ENCODE measurements around the gene PSMB9.

Gene PSMB9

DNA sequence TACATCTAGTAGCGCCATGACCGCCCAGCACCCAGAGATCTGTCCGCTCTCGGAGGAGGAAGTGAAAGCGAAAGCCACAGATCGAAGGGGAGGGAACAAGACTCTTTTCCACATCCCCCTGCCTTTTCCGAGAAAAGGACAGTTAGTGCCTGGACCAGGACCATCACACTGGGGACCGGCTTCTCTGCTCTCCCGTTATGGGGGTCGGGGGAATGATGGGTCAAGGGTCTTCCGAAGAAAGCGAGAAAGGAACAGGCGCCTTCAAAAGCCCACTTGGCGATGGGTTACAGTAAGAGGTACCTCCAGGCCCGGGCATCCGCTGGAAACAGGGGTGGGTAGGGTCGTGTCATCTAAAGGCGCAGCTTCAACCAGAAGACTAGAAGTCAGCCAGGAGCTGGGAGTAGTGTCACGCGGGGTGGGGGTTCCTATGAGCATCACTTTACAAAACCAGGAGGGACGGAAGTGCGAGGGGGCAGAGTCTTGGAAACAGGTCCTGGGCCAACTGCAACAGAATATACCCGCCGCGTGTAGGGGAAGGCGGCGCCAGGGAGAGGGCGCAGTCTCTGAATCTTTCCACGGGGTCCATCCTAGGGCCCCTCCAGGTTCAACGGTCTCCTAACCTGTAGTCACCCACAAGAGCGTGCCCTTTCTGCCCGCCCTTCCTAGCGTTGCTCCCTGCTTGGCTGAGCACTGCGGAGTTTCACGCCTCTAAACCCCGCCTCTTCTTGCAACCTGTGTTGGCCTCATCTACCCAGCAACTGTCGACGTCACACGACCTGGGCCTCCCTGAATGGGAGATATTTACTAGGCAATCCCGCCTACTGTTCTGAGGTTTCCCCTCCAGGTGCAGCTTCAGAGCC, 9.8 kb upstream of the PSMB9 start, which contains the start of gene PSMB8:
TSS of gene PSMB8 (minus strand) at position 69 of the 860 bp plus-strand sequence. CDS start at position 18, 51 bp downstream.
- TF ChIP-seq, protein P1, sequence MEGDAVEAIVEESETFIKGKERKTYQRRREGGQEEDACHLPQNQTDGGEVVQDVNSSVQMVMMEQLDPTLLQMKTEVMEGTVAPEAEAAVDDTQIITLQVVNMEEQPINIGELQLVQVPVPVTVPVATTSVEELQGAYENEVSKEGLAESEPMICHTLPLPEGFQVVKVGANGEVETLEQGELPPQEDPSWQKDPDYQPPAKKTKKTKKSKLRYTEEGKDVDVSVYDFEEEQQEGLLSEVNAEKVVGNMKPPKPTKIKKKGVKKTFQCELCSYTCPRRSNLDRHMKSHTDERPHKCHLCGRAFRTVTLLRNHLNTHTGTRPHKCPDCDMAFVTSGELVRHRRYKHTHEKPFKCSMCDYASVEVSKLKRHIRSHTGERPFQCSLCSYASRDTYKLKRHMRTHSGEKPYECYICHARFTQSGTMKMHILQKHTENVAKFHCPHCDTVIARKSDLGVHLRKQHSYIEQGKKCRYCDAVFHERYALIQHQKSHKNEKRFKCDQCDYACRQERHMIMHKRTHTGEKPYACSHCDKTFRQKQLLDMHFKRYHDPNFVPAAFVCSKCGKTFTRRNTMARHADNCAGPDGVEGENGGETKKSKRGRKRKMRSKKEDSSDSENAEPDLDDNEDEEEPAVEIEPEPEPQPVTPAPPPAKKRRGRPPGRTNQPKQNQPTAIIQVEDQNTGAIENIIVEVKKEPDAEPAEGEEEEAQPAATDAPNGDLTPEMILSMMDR (IDR thresholded peaks at IDR 0.05; ENCODE audit: low read depth, low read length) = peak; percentile 31
- peak; percentile 93 to 94 for DNase-seq (ENCODE audit: low read depth in 2 of 2)
- peak within 1 kb of the TSS; percentile 69 to 92 for H3K4me3 ChIP-seq (replicated peaks in 1 of 2; ENCODE audit: low read depth in 2 of 2, low read length in 2 of 2)

DNA sequence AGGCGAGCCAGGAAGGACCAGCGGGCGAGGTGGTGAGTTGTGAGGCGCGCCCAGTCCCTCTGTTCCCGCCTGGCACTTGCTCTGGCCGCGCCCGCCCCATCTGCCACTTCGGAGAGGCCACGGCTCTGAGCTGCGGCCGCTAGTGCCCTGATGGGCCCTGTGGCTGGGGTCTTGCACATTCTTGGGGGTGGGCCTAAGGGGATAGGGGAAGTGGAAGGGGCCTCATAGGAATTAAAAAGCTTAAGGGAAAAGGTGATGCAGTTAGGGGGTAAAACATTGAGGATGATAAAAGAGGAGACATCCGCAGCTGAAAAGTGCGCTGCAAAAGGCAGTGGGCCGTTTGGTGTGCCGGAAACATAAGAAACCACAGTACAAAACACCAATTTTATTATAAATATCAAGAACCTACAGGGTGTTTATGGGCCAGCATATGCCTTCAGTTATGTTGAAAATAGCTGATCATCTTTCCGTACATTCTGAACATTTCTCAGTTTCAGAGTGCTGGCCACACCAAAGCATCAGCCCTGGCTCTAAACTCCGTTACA, 9.1 kb upstream of the PSMB9 start:
- H3K4me3 ChIP-seq (replicated peaks in 1 of 2; ENCODE audit: low read depth in 2 of 2, low read length in 2 of 2) = peak overlapping the region; percentile 69 to 92
- TF ChIP-seq, protein P1 (IDR thresholded peaks at IDR 0.05; ENCODE audit: low read depth, low read length) = no peak
- DNase-seq (ENCODE audit: low read depth in 2 of 2) = no peak

DNA sequence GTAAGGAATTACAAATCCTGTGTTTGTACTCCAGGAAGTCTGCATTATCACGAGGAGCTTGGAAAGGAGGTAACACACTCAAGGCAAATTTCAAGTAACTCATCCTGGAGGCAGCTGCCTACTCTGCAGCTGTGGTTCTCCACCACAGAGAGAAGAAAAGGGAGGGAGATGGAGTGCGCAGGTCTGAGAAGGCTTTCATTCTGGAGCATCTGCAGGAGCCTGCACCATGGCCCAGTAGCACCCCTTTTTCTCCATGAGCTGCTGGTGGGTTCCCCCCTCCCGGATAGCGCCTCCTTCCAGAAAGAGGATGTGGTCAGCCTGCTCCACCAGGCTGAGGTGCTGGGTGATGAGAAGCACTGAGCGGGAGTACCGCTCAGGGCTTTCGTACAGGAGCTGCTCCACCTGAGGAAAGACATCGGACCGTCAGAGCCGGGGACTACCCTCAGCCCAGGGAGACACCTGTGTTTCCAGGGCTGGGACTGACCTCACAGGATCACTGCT, 8.6 kb upstream of the PSMB9 start:
- no peak for DNase-seq (ENCODE audit: low read depth in 2 of 2)
- TF ChIP-seq, protein P1 (IDR thresholded peaks at IDR 0.05; ENCODE audit: low read depth, low read length) = no peak
- no peak overlapping the region for H3K4me3 ChIP-seq (replicated peaks in 1 of 2; ENCODE audit: low read depth in 2 of 2, low read length in 2 of 2)

DNA sequence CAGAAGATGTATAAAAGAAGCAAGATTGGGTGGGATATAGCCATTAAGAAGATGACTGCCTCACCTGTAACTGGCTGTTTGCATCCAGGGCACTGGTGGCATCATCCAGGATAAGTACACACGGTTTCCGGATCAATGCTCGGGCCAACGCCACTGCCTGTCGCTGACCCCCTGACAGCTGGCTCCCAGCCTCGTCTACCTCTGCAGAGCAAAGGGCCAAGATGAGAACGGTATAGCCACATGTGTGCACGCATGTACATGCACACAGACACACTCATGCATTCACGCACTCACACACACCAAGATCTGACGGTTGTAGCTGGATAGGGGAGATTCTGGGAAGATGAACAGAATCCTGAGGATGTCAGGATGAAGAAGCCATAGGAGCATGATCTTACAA, 7.0 kb upstream of the PSMB9 start:
- H3K4me3 ChIP-seq (replicated peaks in 1 of 2; ENCODE audit: low read depth in 2 of 2, low read length in 2 of 2) = no peak overlapping the region
- no peak for DNase-seq (ENCODE audit: low read depth in 2 of 2)
- TF ChIP-seq, protein P1 (IDR thresholded peaks at IDR 0.05; ENCODE audit: low read depth, low read length) = no peak

DNA sequence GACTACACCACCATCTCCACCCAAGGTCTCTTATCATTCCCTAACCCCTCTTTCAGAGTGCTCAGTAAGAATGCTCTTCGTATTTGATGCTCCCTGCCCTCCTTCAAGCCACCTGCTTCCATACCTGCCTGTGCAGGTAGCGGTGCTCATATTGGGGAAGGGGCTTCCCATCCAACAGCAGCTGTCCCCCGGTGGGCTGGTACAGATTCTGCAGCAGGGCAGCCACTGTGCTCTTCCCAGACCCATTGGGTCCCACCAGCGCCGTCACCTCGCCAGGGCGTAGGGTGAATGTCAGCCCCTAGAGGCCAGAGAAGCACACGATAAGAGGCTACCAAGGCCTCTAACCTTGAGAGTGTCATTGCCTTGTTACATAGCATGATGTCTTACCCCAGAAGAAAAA, 6.2 kb upstream of the PSMB9 start:
- H3K4me3 ChIP-seq (replicated peaks in 1 of 2; ENCODE audit: low read depth in 2 of 2, low read length in 2 of 2) = no peak overlapping the region
- no peak for DNase-seq (ENCODE audit: low read depth in 2 of 2)
- TF ChIP-seq, protein P1 (IDR thresholded peaks at IDR 0.05; ENCODE audit: low read depth, low read length) = no peak

DNA sequence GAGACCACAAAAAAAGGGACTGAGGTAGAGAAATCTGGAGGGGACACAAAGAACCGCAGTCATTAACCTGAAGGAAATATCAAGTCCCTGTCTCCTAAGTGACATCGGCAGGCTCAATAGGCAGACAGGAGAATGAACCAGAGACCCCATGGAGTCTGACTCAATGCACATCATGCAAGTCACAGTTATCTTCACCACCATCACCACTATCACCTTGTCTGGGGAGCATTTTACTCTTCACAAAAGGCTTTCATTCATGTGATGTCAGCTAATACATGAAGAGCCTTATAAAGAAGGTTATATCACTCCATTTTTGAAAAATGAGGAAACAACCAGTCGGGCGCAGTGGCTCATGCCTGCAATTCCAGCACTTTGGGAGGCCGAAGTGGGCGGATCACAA, 4.9 kb upstream of the PSMB9 start:
- TF ChIP-seq, protein P1 (IDR thresholded peaks at IDR 0.05; ENCODE audit: low read depth, low read length) = no peak
- DNase-seq (ENCODE audit: low read depth in 2 of 2) = no peak
- no peak overlapping the region for H3K4me3 ChIP-seq (replicated peaks in 1 of 2; ENCODE audit: low read depth in 2 of 2, low read length in 2 of 2)
